ENCODE results near the gene OR2T8. TPM values are rescaled to one million over a fixed set of nuclear protein-coding genes. Genes with fewer than 3 reads are reported as not detected.
A peak's percentile ranks its signal among the peaks of the same experiment; 100 is the strongest.
"Not testable (repeated sequence)": the region's sequence is repeated elsewhere in the genome, so short reads cannot be mapped to it uniquely, and the experiment has no call there.

The OR2T8 gene
- total RNA-seq, 1 donor from 2014 or later, result not detected

DNA sequence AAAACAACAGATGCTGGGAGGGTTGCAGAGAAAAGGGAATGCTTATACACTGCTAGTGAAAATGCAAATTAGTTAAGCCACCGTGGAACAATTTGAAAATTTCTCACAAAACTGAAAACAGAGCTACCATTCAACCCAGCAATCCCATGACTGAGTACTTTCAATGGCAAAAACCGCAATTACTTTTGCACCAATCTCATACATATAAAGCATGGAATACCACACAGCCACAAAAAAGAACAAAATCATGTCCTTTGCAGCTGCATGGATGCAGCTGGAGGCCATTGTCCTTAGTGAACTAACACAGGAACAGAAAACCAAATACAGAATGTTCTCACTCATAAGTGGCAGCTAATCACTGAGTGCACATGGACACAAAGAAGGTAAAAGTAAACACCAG lies 6.3 kb upstream of the OR2T8 start:
- H3K27ac ChIP-seq (ENCODE audit: low read depth, low read length), result no peak overlapping the region
- no peaks in the 10 kb centered on the region for H3K9me3 ChIP-seq (ENCODE audit: control insufficient read depth in 3 of 3, low read length in 3 of 3)
- H3K36me3 ChIP-seq (ENCODE audit: control insufficient read depth in 3 of 3, insufficient read depth in 3 of 3, low read length in 3 of 3), result no peaks in the 10 kb centered on the region
- no peak overlapping the region for H3K9ac ChIP-seq (ENCODE audit: low read depth in 1 of 3, low read length in 3 of 3)
- H3K27me3 ChIP-seq (ENCODE audit: control insufficient read depth in 3 of 3, insufficient read depth in 3 of 3, low read length in 3 of 3), result no peaks in the 10 kb centered on the region
- H3K4me3 ChIP-seq (ENCODE audit: low read length in 3 of 3), result no peak overlapping the region
- H3K4me1 ChIP-seq (ENCODE audit: control insufficient read depth in 3 of 3, insufficient read depth in 3 of 3, low read length in 3 of 3), result no peaks in the 10 kb centered on the region

DNA sequence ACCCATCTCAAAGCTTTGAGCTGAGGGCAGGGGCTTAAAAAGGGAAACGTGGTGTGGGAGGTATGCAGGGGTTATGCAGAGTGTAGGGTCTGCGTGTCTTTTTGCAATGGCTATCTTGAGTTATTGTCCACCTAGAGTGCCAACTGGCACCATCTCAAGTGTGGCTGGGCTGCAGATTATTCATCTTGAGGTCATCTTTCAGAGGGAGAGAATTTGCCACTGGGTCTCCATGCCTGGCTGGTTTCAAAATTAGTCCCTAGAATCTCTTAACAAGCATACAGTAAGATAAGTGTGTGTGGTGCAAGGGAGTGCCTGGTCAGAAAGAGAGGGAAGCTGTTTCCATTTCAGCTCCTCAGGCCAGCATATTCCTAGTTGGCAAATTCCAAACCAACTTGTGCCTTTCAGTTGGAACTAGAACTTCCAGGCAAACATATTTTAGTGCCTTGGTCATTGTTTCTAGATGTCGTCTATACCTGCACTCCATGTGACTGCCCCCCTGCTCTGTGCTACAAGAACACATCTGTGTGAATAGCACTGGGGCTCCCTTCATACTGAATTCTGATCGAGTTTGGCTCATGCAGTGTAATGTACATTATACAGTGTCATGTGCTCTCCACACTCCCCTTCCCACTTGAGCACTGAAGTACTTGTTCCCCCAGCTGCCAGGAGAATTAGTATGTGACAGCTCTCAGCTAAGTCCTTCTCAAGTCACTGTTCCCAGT lies 5.0 kb upstream of the OR2T8 start:
- no peaks in the 10 kb centered on the region for H3K4me1 ChIP-seq (ENCODE audit: control insufficient read depth in 3 of 3, insufficient read depth in 3 of 3, low read length in 3 of 3)
- no peaks in the 10 kb centered on the region for H3K27me3 ChIP-seq (ENCODE audit: control insufficient read depth in 3 of 3, insufficient read depth in 3 of 3, low read length in 3 of 3)
- H3K4me3 ChIP-seq (ENCODE audit: low read length in 3 of 3), result no peak overlapping the region
- H3K9me3 ChIP-seq (ENCODE audit: control insufficient read depth in 3 of 3, low read length in 3 of 3), result no peaks in the 10 kb centered on the region
- no peak overlapping the region for H3K9ac ChIP-seq (ENCODE audit: low read depth in 1 of 3, low read length in 3 of 3)
- H3K36me3 ChIP-seq (ENCODE audit: control insufficient read depth in 3 of 3, insufficient read depth in 3 of 3, low read length in 3 of 3), result no peaks in the 10 kb centered on the region
- no peak overlapping the region for H3K27ac ChIP-seq (ENCODE audit: low read depth, low read length)

DNA sequence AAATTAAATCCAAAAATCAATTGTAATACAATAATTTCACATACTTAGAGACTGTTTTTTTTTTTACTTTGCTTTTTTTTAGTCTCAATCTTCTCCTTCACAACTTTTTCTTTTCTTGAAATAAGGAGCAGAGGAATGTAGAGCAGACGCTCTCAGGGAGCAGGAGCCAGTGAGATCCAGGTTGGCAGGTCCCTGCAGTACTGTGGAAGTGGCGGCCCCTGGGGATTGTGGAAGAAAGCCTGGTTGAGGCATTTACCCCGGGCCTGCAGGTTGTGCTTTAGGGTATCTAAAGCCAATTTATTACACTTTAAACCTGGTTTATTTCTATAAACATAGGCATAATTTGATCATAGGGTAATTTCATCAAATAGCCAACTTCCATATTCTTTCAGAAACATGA lies 3.9 kb downstream of the OR2T8 start:
- Histone ChIP-seq H3K36me3 (ENCODE audit: control insufficient read depth in 3 of 3, insufficient read depth in 3 of 3, low read length in 3 of 3) (no peaks in the 10 kb centered on the region), H3K9me3 (ENCODE audit: control insufficient read depth in 3 of 3, low read length in 3 of 3) (no peaks in the 10 kb centered on the region), H3K27me3 (ENCODE audit: control insufficient read depth in 3 of 3, insufficient read depth in 3 of 3, low read length in 3 of 3) (no peaks in the 10 kb centered on the region), H3K27ac (ENCODE audit: low read depth, low read length) (no peak overlapping the region), H3K4me1 (ENCODE audit: control insufficient read depth in 3 of 3, insufficient read depth in 3 of 3, low read length in 3 of 3) (no peaks in the 10 kb centered on the region), H3K4me3 (ENCODE audit: low read length in 3 of 3) (no peak overlapping the region), H3K9ac (ENCODE audit: low read depth in 1 of 3, low read length in 3 of 3) (no peak overlapping the region)

DNA sequence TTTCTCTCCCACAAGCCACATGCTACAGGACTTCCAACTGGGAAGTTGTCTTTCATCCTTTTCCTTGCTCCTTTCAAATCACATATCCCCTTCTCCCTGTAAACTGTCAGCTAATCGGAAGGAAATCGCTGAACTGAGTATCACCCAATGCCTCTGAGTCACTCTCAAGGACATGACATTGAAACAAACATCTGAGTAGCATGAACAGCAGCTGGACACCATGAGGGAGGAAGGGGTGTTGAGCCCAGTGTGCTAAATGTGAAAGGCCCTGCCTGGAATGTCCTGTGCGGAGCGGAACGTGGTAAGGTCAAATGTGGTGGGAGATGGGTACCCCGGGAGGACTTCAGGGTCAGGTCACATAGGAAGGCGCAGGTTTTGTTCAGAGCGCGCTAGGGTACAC lies 4.8 kb downstream of the OR2T8 start, which contains the start of gene OR2AJ1:
Gene OR2AJ1 (plus strand): TSS at position 22 of the 400 bp plus-strand sequence. CDS start 8,880 bp downstream, outside the sequence.
- no peaks in the 10 kb centered on the region for H3K27me3 ChIP-seq (ENCODE audit: control insufficient read depth in 3 of 3, insufficient read depth in 3 of 3, low read length in 3 of 3)
- H3K9ac ChIP-seq (ENCODE audit: low read depth in 1 of 3, low read length in 3 of 3), result no peak within 1 kb of the TSS
- no peaks in the 10 kb centered on the region for H3K9me3 ChIP-seq (ENCODE audit: control insufficient read depth in 3 of 3, low read length in 3 of 3)
- no peak within 1 kb of the TSS for H3K4me3 ChIP-seq (ENCODE audit: low read length in 3 of 3)
- H3K27ac ChIP-seq (ENCODE audit: low read depth, low read length), result no peak within 1 kb of the TSS
- no peaks in the 10 kb centered on the region for H3K36me3 ChIP-seq (ENCODE audit: control insufficient read depth in 3 of 3, insufficient read depth in 3 of 3, low read length in 3 of 3)
- no peaks in the 10 kb centered on the region for H3K4me1 ChIP-seq (ENCODE audit: control insufficient read depth in 3 of 3, insufficient read depth in 3 of 3, low read length in 3 of 3)

DNA sequence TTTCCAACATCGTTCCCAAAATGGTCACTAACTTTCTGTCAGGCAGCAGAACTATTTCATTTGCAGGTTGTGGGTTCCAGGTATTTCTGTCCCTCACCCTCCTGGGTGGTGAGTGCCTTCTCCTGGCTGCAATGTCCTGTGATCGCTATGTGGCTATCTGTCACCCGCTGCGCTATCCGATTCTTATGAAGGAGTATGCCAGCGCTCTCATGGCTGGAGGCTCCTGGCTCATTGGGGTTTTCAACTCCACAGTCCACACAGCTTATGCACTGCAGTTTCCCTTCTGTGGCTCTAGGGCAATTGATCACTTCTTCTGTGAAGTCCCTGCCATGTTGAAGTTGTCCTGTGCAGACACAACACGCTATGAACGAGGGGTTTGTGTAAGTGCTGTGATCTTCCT lies 13.9 kb downstream of the OR2T8 start:
- no peak overlapping the region for H3K4me3 ChIP-seq (ENCODE audit: low read length in 3 of 3)
- no peaks in the 10 kb centered on the region for H3K27me3 ChIP-seq (ENCODE audit: control insufficient read depth in 3 of 3, insufficient read depth in 3 of 3, low read length in 3 of 3)
- H3K36me3 ChIP-seq (ENCODE audit: control insufficient read depth in 3 of 3, insufficient read depth in 3 of 3, low read length in 3 of 3), result no peaks in the 10 kb centered on the region
- H3K9ac ChIP-seq (ENCODE audit: low read depth in 1 of 3, low read length in 3 of 3), result no peak overlapping the region
- no peak overlapping the region for H3K27ac ChIP-seq (ENCODE audit: low read depth, low read length)
- H3K4me1 ChIP-seq (ENCODE audit: control insufficient read depth in 3 of 3, insufficient read depth in 3 of 3, low read length in 3 of 3), result no peaks in the 10 kb centered on the region
- peaks cover 0 to 7% (median 0%) of the 10 kb centered on the region in 3 donors for H3K9me3 ChIP-seq (ENCODE audit: control insufficient read depth in 3 of 3, low read length in 3 of 3)

GRCh38 chr1:247935781-247936180 lies 15.7 kb downstream of the OR2T8 start:
- Histone ChIP-seq H3K4me1 (ENCODE audit: control insufficient read depth in 3 of 3, insufficient read depth in 3 of 3, low read length in 3 of 3) (no peaks in the 10 kb centered on the region), H3K4me3 (ENCODE audit: low read length in 3 of 3) (no peak overlapping the region), H3K27me3 (ENCODE audit: control insufficient read depth in 3 of 3, insufficient read depth in 3 of 3, low read length in 3 of 3) (no peaks in the 10 kb centered on the region), H3K36me3 (ENCODE audit: control insufficient read depth in 3 of 3, insufficient read depth in 3 of 3, low read length in 3 of 3) (no peaks in the 10 kb centered on the region), H3K27ac (ENCODE audit: low read depth, low read length) (no peak overlapping the region), H3K9me3 (ENCODE audit: control insufficient read depth in 3 of 3, low read length in 3 of 3) (peaks cover 0 to 7% (median 0%) of the 10 kb centered on the region in 3 donors), H3K9ac (ENCODE audit: low read depth in 1 of 3, low read length in 3 of 3) (no peak overlapping the region)

- Histone ChIP-seq H3K27me3 (ENCODE audit: control insufficient read depth in 3 of 3, insufficient read depth in 3 of 3, low read length in 3 of 3) (no peaks in the 10 kb centered on the region), H3K9me3 (ENCODE audit: control insufficient read depth in 3 of 3, low read length in 3 of 3) (peaks cover 0 to 7% (median 0%) of the 10 kb centered on the region in 3 donors), H3K4me3 (ENCODE audit: low read length in 3 of 3) (no peak overlapping the region), H3K4me1 (ENCODE audit: control insufficient read depth in 3 of 3, insufficient read depth in 3 of 3, low read length in 3 of 3) (no peaks in the 10 kb centered on the region), H3K27ac (ENCODE audit: low read depth, low read length) (no peak overlapping the region), H3K36me3 (ENCODE audit: control insufficient read depth in 3 of 3, insufficient read depth in 3 of 3, low read length in 3 of 3) (no peaks in the 10 kb centered on the region), H3K9ac (ENCODE audit: low read depth in 1 of 3, low read length in 3 of 3) (no peak overlapping the region)
These were observed 16.4 kb downstream of the OR2T8 start for GRCh38 chr1:247936415-247936814.

GRCh38 chr1:247936965-247937734 lies 17.1 kb downstream of the OR2T8 start:
- H3K9me3 ChIP-seq (ENCODE audit: control insufficient read depth in 3 of 3, low read length in 3 of 3); H3K9ac ChIP-seq (ENCODE audit: low read depth in 1 of 3, low read length in 3 of 3); H3K27ac ChIP-seq (ENCODE audit: low read depth, low read length); H3K4me1 ChIP-seq (ENCODE audit: control insufficient read depth in 3 of 3, insufficient read depth in 3 of 3, low read length in 3 of 3); H3K27me3 ChIP-seq (ENCODE audit: control insufficient read depth in 3 of 3, insufficient read depth in 3 of 3, low read length in 3 of 3); H3K36me3 ChIP-seq (ENCODE audit: control insufficient read depth in 3 of 3, insufficient read depth in 3 of 3, low read length in 3 of 3): not testable (repeated sequence)
- H3K4me3 ChIP-seq (ENCODE audit: low read length in 3 of 3), result peak overlapping the region in 1 of 3 donors; percentile 13

GRCh38 chr1:247942624-247943023 lies 22.6 kb downstream of the OR2T8 start:
- Histone ChIP-seq H3K27ac (ENCODE audit: low read depth, low read length) (no peak overlapping the region), H3K9ac (ENCODE audit: low read depth in 1 of 3, low read length in 3 of 3) (no peak overlapping the region), H3K9me3 (ENCODE audit: control insufficient read depth in 3 of 3, low read length in 3 of 3) (peaks cover 0 to 3% (median 0%) of the 10 kb centered on the region in 3 donors), H3K36me3 (ENCODE audit: control insufficient read depth in 3 of 3, insufficient read depth in 3 of 3, low read length in 3 of 3) (no peaks in the 10 kb centered on the region), H3K4me1 (ENCODE audit: control insufficient read depth in 3 of 3, insufficient read depth in 3 of 3, low read length in 3 of 3) (no peaks in the 10 kb centered on the region), H3K4me3 (ENCODE audit: low read length in 3 of 3) (no peak overlapping the region), H3K27me3 (ENCODE audit: control insufficient read depth in 3 of 3, insufficient read depth in 3 of 3, low read length in 3 of 3) (no peaks in the 10 kb centered on the region)

DNA sequence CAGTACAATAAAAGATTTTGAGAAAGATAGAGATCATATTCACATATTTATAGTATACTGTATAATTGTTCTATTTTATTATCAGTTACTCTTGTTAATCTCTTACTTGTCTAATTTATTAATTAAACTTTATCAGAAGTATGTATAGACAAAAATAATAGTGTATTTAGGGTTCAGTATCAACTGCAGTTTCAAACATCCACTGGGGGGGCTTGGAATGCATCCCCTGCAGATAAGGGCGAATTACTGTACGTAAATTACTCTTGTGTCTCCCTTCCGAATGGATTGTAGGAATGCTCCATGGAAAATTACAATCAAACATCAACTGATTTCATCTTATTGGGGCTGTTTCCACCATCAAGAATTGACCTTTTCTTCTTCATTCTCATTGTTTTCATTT lies 28.5 kb downstream of the OR2T8 start, which contains the start of gene OR2L8:
Gene OR2L8 (plus strand): TSS at position 301 of the 400 bp plus-strand sequence. CDS start 0 bp downstream, at position 301.
- no peaks in the 10 kb centered on the region for H3K27me3 ChIP-seq (ENCODE audit: control insufficient read depth in 3 of 3, insufficient read depth in 3 of 3, low read length in 3 of 3)
- no peak within 1 kb of the TSS for H3K27ac ChIP-seq (ENCODE audit: low read depth, low read length)
- no peak within 1 kb of the TSS for H3K9ac ChIP-seq (ENCODE audit: low read depth in 1 of 3, low read length in 3 of 3)
- no peaks in the 10 kb centered on the region for H3K4me1 ChIP-seq (ENCODE audit: control insufficient read depth in 3 of 3, insufficient read depth in 3 of 3, low read length in 3 of 3)
- H3K36me3 ChIP-seq (ENCODE audit: control insufficient read depth in 3 of 3, insufficient read depth in 3 of 3, low read length in 3 of 3), result no peaks in the 10 kb centered on the region
- no peak within 1 kb of the TSS for H3K4me3 ChIP-seq (ENCODE audit: low read length in 3 of 3)
- H3K9me3 ChIP-seq (ENCODE audit: control insufficient read depth in 3 of 3, low read length in 3 of 3), result peaks cover 0 to 3% (median 0%) of the 10 kb centered on the region in 3 donors
